Measurements from ENCODE around the gene ZNRF1.
A peak's percentile ranks its signal among the peaks of the same experiment; 100 is the strongest.

The ZNRF1 gene

DNA sequence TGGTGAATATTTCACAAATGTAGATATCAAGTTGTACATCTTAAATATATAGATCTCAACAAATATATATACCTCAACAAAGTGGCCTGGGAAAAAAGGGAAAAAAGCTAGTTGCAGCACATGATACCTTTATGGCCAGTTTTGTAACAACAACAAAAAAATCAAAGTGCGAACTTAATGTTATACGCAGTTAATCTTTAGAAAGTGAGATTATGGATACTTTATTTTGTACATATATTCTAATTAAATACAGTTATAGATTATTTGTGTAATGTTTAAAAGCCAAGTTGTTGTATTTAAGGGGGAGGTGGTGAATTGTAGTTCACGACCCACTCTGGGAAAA lies 149.1 kb downstream of the ZNRF1 start:
- Histone ChIP-seq H3K9me3 (ENCODE audit: low read length) (peaks cover 7% of the 10 kb centered on the region), H3K4me1 (ENCODE audit: insufficient read depth, low read length) (peaks cover 2% of the 10 kb centered on the region), H3K27me3 (ENCODE audit: insufficient read depth, low read length) (no peaks in the 10 kb centered on the region), H2AFZ (ENCODE audit: low read depth, low read length) (no peak overlapping the region), H3K36me3 (ENCODE audit: insufficient read depth, low read length) (peaks cover 8% of the 10 kb centered on the region), H3K4me3 (ENCODE audit: low read length) (peak overlapping the region; percentile 72)

DNA sequence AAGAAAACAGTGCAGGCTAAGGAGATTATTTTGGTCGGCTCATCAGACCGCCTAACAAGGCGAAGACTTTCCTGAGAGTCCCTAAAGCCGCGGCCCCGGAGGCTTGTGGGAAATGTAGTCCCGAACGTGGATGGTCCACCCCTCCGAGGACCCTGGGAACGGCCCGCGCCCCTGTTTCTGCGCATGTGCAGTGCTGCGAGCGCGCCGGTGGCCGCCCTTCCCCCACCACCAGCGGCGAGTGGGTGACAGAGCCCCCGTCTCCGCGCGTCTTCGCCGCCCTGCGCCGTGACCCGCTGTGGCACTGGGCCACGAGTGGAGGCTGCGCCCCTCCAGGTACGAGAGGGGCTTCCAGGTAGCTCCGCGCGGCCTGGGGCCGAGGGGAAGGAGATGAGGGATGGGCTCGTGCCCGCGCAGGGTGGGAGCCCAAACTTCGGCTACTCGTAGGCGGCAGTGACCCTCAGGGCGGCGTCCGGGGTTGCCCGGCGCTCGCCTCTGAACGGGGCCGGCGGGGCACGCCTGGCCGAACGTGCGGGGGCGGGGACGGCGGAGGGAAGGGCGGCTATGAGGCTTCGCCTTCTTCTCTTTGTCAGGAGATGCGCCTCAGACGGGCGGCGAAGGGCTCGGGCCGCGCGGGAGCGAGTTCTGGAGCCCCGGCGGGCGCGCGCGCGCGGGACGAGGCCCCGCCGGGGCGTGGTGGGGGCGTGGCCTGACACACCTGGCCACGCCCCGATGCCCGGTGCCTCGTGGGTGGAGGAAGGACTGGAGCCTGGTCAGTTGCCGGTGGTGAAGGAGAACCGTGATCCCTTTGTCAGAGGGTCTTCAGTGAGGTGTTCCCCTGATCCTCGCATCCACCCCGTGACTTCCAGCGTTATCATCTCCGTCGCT lies 149.7 kb downstream of the ZNRF1 start, which contains the start of gene ZFP1:
TSS of gene ZFP1 (plus strand) at position 214 of the 885 bp plus-strand sequence. CDS start 4,428 bp downstream, outside the sequence.
- H2AFZ ChIP-seq (ENCODE audit: low read depth, low read length), result peak within 1 kb of the TSS; percentile 86
- H3K4me3 ChIP-seq (ENCODE audit: low read length), result peak within 1 kb of the TSS; percentile 72
- H3K27me3 ChIP-seq (ENCODE audit: insufficient read depth, low read length), result no peaks in the 10 kb centered on the region
- peaks cover 14% of the 10 kb centered on the region for H3K36me3 ChIP-seq (ENCODE audit: insufficient read depth, low read length)
- peaks cover 2% of the 10 kb centered on the region for H3K4me1 ChIP-seq (ENCODE audit: insufficient read depth, low read length)
- H3K9me3 ChIP-seq (ENCODE audit: low read length), result peaks cover 12% of the 10 kb centered on the region

DNA sequence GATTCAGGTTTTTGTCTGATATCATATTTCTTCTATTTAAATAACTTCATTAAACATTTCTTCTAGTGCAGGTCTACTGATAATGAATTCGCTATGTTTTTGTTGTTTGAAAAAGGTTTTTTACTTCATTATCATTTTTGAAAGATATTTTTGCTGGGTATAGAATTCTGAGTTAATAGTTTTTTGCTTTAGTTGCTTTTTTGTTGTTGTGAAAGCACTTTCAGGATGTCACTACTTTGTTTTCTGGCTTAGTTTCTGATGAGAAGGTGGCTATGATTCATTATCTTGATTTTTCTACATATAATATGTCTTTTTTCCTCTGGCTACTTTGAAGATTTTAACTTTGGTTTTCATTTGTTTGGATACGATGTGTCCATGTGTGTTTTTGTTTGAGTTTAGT lies 153.0 kb downstream of the ZNRF1 start:
- peaks cover 27% of the 10 kb centered on the region for H3K9me3 ChIP-seq (ENCODE audit: low read length)

GRCh38 chr16:75152635-75153034 lies 153.8 kb downstream of the ZNRF1 start:
- Histone ChIP-seq H3K4me1 (ENCODE audit: insufficient read depth, low read length) (peaks cover 2% of the 10 kb centered on the region), H3K4me3 (ENCODE audit: low read length) (no peak overlapping the region), H2AFZ (ENCODE audit: low read depth, low read length) (no peak overlapping the region), H3K36me3 (ENCODE audit: insufficient read depth, low read length) (peaks cover 40% of the 10 kb centered on the region), H3K9me3 (ENCODE audit: low read length) (peaks cover 32% of the 10 kb centered on the region), H3K27me3 (ENCODE audit: insufficient read depth, low read length) (no peaks in the 10 kb centered on the region)

More for the DNA sequence above, 153.0 kb downstream of the ZNRF1 start:
- no peak overlapping the region for H3K4me3 ChIP-seq (ENCODE audit: low read length)
- no peak overlapping the region for H2AFZ ChIP-seq (ENCODE audit: low read depth, low read length)
- peaks cover 2% of the 10 kb centered on the region for H3K4me1 ChIP-seq (ENCODE audit: insufficient read depth, low read length)
- H3K27me3 ChIP-seq (ENCODE audit: insufficient read depth, low read length), result no peaks in the 10 kb centered on the region
- peaks cover 33% of the 10 kb centered on the region for H3K36me3 ChIP-seq (ENCODE audit: insufficient read depth, low read length)

DNA sequence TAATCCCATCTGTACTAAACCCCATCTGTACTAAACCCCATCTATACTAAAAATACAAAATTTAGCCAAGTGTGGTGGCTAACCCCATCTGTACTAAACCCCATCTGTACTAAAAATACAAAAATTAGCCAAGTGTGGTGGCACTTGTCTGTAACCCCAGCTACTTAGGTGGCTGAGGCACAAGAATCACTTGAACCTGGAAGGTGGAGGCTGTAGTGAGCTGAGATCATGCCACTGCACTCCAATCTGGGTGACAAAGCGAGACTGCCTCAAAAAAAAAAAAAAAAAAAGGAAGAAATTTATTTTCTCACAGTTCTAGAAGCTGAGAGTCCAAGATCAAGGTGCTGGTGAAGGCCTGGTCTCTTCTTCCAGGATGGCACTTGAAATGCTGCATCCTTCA lies 161.6 kb downstream of the ZNRF1 start:
- Histone ChIP-seq H3K27me3 (ENCODE audit: insufficient read depth, low read length) (no peaks in the 10 kb centered on the region), H3K36me3 (ENCODE audit: insufficient read depth, low read length) (peaks cover 61% of the 10 kb centered on the region), H3K9me3 (ENCODE audit: low read length) (peaks cover 55% of the 10 kb centered on the region), H3K4me1 (ENCODE audit: insufficient read depth, low read length) (no peaks in the 10 kb centered on the region), H3K4me3 (ENCODE audit: low read length) (no peak overlapping the region), H2AFZ (ENCODE audit: low read depth, low read length) (no peak overlapping the region)
